ENCODE measurements around the gene AHNAK2.
A peak's percentile ranks its signal among the peaks of the same experiment; 100 is the strongest.

The AHNAK2 gene

GRCh38 chr14:105026033-105026785 lies 48.0 kb upstream of the AHNAK2 start:
- no peaks in the 10 kb centered on the region for H3K9me3 ChIP-seq (ENCODE audit: control insufficient read depth, insufficient read depth, low read depth, low read length)
- ChIA-PET CTCF (interaction anchor here (0.7 to 2.8 kb wide), 3 partner anchors 18 to 51 kb away, joined by 3 to 12 read pairs (median 4); no protein-coding TSS in a partner anchor), POLR2A (no interaction called here)
- no peak overlapping the region for H3K27ac ChIP-seq (ENCODE audit: extremely low read depth, low read depth, low read length)
- no peaks in the 10 kb centered on the region for H3K36me3 ChIP-seq (ENCODE audit: control insufficient read depth in 2 of 2, insufficient read depth in 1 of 2, low read length in 2 of 2)
- TF ChIP-seq ZSCAN16 (tag by site-specific recombination; IDR thresholded peaks at IDR 0.05) (no peak), PRDM1 (tag by site-specific recombination; IDR thresholded peaks at IDR 0.05) (peak; percentile 93)
- H3K4me1 ChIP-seq (ENCODE audit: control insufficient read depth, insufficient read depth, low read length), result no peaks in the 10 kb centered on the region
- no peak overlapping the region for H3K4me3 ChIP-seq (ENCODE audit: low read depth, low read length)

DNA sequence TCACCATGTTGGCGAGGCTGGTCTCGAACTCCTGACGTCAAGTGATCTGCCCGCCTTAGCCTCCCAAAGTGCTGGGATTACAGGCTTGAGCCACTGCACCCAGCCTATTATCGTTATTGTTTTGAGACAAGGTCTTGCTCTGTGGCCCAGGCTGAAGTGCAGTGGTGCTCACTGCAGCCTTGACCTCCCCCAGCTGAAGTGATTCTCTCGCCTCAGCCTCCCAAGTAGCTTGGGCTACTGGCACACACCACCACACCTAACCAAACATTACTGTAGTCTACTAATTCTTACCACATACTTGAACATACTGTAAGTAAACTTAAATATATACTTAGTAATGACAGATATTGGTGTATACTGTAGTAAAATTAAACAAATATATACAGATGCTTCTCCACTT lies 47.3 kb upstream of the AHNAK2 start:
- Histone ChIP-seq H3K9me3 (ENCODE audit: control insufficient read depth, insufficient read depth, low read depth, low read length) (no peaks in the 10 kb centered on the region), H3K4me1 (ENCODE audit: control insufficient read depth, insufficient read depth, low read length) (no peaks in the 10 kb centered on the region), H3K27ac (ENCODE audit: extremely low read depth, low read depth, low read length) (no peak overlapping the region), H3K4me3 (ENCODE audit: low read depth, low read length) (no peak overlapping the region), H3K36me3 (ENCODE audit: control insufficient read depth in 2 of 2, insufficient read depth in 1 of 2, low read length in 2 of 2) (no peaks in the 10 kb centered on the region)
- no peak for TF ChIP-seq ZFHX2 (tag by site-specific recombination; conservative IDR thresholded peaks at IDR 0.05)
- no peak for TF ChIP-seq CTCF (tag by site-specific recombination; IDR thresholded peaks at IDR 0.05)
- no peak for TF ChIP-seq ZNF138 (tag by site-specific recombination; IDR thresholded peaks at IDR 0.05; ENCODE audit: borderline replicate concordance)
- TF ChIP-seq, protein P1, sequence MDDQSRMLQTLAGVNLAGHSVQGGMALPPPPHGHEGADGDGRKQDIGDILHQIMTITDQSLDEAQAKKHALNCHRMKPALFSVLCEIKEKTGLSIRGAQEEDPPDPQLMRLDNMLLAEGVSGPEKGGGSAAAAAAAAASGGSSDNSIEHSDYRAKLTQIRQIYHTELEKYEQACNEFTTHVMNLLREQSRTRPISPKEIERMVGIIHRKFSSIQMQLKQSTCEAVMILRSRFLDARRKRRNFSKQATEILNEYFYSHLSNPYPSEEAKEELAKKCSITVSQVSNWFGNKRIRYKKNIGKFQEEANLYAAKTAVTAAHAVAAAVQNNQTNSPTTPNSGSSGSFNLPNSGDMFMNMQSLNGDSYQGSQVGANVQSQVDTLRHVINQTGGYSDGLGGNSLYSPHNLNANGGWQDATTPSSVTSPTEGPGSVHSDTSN (CRISPR knock-in tag; IDR thresholded peaks at IDR 0.05), result no peak
- no peak for TF ChIP-seq KLF7 (tag by site-specific recombination; IDR thresholded peaks at IDR 0.05; ENCODE audit: borderline replicate concordance)
- TF ChIP-seq WT1 (tag by site-specific recombination; IDR thresholded peaks at IDR 0.05), result no peak
- TF ChIP-seq PRDM1 (tag by site-specific recombination; IDR thresholded peaks at IDR 0.05), result no peak
- TF ChIP-seq, protein P2, sequence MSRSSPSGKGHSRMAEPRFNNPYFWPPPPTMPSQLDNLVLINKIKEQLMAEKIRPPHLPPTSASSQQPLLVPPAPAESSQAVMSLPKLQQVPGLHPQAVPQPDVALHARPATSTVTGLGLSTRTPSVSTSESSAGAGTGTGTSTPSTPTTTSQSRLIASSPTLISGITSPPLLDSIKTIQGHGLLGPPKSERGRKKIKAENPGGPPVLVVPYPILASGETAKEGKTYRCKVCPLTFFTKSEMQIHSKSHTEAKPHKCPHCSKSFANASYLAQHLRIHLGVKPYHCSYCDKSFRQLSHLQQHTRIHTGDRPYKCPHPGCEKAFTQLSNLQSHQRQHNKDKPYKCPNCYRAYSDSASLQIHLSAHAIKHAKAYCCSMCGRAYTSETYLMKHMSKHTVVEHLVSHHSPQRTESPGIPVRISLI (tag by site-specific recombination; IDR thresholded peaks at IDR 0.05), result no peak
- TF ChIP-seq ZNF266 (tag by site-specific recombination; IDR thresholded peaks at IDR 0.05; ENCODE audit: low read depth), result no peak
- no peak for TF ChIP-seq ZNF112 (tag by site-specific recombination; IDR thresholded peaks at IDR 0.05)
- no peak for TF ChIP-seq ZNF10 (tag by site-specific recombination; IDR thresholded peaks at IDR 0.05)
- no peak for TF ChIP-seq ZNF777 (tag by site-specific recombination; IDR thresholded peaks at IDR 0.05; ENCODE audit: borderline replicate concordance)
- no peak for TF ChIP-seq ZNF658 (tag by site-specific recombination; IDR thresholded peaks at IDR 0.05)
- TF ChIP-seq GLI2 (tag by site-specific recombination; IDR thresholded peaks at IDR 0.05; ENCODE audit: borderline replicate concordance, low read depth), result no peak
- no peak for TF ChIP-seq OVOL3 (tag by site-specific recombination; IDR thresholded peaks at IDR 0.05)
- TF ChIP-seq RBAK (tag by site-specific recombination; IDR thresholded peaks at IDR 0.05), result no peak
- TF ChIP-seq KLF16 (tag by site-specific recombination; IDR thresholded peaks at IDR 0.05), result no peak
- TF ChIP-seq ZBTB6 (tag by site-specific recombination; IDR thresholded peaks at IDR 0.05), result no peak
- no peak for TF ChIP-seq ZNF670 (tag by site-specific recombination; IDR thresholded peaks at IDR 0.05; ENCODE audit: low read depth)
- no peak for TF ChIP-seq ZNF148 (tag by site-specific recombination; IDR thresholded peaks at IDR 0.05; ENCODE audit: borderline replicate concordance)
- ChIA-PET CTCF (interaction anchor here (1.2 to 2.8 kb wide), 3 partner anchors 18 to 50 kb away, joined by 3 to 12 read pairs (median 4); no protein-coding TSS in a partner anchor), POLR2A (interaction anchor here (1.0 kb wide), 1 partner anchor 9 kb away, joined by 3 read pairs; no protein-coding TSS in a partner anchor)

Measured in HEK293 (cell line).